NOMO-1 treated with dmso at 0.1 percent for 144 hours (cell line): ENCODE measurements around the gene PNMT.
"Not testable (repeated sequence)": the region's sequence is repeated elsewhere in the genome, so short reads cannot be mapped to it uniquely, and the experiment has no call there.

ENCODE experiments used
- DNase-seq: peaks from one replicate; lab custom pipeline; 2025; ENCODE audit not compliant: unreplicated experiment; lab: John Stamatoyannopoulos, UW

The PNMT gene

DNA sequence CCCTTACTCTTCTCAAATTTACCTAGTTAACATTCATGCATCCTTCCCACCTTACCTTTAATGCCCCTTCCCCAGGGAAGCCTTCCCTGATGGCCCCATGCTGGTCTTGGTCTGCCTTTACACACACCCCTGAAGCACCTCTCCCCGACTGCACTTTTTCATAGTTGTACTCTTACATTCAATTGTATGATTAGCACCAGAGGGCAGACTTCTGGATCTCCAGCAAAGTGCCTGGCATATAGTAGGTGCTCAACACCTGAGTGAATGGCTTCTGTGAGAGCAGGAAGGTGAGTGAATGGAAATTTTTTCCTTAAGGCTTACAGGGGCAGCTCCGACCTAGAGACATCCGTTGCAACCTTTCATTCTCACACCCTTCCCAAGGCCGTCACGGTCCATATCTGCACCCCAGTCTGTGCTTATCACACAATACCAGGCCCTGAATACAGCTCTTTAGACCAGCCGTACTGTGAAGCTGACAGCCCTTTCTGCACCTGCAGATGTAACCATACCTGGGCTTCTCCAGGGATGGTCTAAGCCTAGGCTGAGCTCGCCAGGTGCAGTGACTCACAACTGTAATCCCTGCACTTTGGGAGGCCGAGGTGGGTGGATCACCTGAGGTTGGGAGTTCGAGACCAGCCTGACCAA, 15.2 kb downstream of the PNMT start:
- no peak for DNase-seq

DNA sequence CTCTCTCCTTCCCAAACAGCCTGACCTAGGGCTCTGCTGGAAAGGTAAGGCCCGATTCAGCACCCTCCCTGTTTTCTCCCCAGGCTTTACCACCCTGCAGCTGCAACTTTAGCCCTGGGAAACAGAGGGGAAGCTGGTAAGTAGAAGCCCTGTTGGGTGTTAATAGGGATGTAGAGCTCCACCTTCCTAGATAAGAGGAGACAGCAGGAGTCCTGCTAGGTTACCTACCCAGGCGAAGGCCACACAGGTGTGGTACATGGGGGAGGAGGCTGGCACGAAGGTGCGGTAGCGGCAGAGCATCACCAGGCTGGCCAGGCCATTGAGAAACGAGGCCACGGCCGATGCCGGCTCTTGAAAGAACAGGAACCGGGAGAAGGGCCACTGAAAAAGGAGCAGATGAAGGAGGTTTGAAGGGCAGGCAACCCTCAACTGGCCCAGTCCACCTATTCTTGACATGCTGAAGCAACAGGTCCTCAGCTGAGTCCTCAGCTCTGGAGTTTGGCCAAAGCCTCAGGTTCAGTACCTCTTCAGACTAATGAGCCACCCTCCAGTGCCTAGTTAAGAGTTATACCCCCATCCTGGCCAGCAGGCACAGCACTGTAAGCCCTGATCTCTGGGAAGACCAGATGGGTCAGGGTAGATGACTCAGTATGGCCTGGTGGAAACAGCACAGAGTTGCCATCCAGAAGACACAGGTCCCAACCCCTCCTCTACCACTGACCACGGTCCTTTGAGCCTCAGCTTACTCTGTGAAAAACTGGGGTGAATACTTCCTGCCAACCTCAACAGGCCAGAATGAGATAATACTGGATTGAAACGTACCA, 16.3 kb downstream of the PNMT start:
- DNase-seq, result no peak

DNA sequence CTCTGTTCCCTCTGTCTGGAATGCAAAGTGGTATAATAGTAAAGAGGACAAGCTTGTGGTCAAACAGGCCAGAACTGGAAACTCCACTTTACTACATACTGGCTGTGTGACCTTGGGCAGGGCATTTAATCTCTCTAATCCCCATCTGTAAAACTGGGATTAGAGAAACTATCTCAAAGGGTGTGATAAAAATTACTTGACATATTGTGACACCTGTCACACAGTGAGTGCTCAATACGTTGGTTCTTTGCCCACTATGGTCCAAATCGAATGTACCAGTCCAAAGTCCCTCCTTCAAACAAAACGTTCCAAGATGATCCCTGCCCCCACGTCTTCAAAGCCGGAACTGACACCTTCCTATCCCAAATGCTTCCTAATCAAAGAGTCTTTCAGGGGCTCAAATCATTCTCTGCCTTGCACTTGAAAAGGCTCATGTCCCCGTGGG, 18.9 kb downstream of the PNMT start:
- DNase-seq, result no peak

DNA sequence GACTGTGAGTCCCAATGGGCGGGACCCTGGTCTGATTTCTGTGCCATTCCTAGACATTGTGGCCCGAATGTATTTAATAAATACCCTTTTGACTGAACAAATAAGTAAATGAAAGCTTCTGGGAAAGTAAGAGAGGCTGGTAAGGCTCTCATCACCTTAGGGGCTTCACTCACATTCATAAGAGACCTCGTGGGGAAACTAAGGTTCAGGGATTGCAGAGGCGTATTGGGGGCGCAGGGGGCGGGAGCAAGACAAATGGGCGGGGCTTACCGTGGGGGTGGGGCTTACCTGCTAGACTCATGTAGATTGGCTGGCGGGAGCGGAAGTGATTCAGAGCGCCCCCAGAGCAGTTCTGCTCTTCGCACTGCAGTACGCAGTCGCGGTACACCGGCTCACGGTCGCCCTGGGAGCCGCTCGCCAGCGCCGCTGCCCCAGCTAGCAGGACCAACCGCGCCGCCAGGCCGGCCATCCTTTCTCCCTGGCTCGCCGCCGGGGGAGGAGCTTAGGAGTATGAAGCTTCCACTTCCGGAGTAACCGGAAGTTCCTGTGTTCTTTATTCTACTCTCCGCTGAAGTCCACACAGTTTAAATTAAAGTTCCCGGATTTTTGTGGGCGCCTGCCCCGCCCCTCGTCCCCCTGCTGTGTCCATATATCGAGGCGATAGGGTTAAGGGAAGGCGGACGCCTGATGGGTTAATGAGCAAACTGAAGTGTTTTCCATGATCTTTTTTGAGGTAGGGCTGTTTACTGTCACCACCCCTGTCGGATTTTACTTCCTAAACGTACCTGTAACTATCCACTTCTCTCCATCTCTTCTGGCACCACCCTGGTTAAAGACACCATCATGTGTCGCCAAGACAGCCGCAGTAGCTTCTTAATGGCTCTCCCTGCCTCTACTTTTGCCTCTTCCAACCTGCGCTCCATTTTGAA, 19.6 kb downstream of the PNMT start, which contains the start of gene PGAP3:
Gene PGAP3 (minus strand): TSS at position 512 of the 929 bp plus-strand sequence. CDS start 43 bp downstream, at position 469.
- peak; percentile 70 for DNase-seq

DNA sequence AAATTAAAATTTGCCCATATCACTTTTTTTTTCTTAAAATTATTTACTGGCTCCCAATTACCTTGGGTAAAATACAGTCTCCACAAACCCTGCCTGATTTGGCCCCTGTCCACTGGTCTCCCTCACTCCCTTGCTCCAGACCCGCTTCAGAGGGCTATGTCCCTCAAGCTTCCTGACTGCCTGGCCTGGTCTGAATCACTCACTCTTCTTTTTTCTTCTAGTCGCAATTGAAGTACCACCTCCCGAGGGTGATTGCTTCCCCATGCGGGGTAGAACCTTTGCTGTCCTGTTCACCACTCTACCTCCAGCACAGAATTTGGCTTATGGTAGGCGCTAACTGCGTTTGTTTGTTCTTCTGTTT, 20.2 kb downstream of the PNMT start:
- no peak for DNase-seq

DNA sequence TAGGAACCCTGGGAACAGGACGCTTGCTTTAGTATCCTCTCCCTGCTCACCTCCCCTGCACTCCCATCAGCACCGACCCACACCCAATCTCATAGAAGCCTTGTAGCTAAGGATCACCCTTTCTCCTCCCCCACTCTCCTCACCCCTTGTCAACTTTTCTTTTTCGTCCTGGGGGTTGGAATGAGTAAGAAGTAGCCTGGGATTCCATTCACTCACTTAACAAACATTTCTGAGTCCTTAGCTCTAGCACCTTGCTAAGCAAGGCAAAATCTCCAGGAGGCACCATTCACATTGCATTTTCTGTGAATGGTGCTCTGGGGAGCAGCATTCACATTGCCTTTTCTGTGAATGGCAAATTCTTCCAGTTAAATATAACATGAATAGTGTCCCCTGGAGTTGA, 20.7 kb downstream of the PNMT start:
- DNase-seq, result no peak

DNA sequence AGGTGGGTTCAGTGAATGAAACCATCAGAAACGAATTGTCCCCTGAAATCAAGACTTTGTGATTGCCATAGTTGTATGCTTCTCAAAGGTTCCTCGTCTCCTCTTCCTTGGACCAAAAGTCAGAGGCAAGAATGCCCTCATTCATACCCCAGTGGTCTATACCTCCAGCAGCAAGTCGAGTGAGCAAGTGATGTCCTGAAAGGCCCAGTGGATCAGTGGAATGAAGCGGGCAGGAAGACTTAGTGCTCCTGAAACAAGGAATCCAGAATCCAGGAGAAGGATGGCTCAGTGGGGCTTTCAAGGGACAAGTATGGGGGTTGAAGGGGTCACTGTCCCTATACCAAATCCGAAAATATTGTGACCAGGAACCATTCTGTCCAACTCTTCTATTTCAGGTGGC, 26.3 kb downstream of the PNMT start:
- no peak for DNase-seq

DNA sequence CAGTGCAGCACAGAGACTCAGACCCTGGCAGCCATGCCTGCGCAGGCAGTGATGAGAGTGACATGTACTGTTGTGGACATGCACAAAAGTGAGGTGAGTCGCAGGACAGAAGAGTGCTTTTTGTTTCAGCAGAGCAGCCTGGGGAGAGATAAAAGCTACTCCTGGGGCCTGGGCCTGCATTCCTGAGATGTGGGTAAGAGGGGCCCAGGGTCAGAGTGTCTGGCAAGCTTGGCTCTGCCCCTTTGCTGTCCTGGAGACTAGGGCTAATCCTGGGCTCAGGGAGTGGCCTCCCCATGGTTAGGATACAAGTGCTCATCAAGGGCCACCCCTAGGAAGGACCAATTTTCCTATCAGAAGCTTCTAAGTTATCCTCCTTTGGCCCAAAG, 26.8 kb downstream of the PNMT start:
- no peak for DNase-seq

DNA sequence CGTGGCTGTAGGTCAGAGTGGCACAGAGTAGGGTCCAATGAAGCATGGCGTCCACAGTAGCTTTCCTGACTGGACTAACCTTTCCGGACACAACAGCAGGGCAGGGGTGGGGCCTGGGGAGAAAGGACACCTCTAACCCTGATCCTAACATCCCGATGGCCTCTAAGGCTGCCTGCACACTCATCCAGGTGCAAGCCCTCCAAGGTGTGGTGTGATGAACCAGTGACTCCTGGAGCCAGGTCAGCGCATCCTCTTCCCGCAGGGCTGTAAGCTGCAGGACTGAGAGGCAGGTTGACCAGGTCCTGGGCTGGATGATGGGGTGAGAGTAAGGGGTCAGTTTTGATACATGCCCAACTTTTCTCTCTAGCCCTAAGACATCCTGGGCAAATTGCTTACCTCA, 28.5 kb downstream of the PNMT start:
- DNase-seq, result no peak

DNA sequence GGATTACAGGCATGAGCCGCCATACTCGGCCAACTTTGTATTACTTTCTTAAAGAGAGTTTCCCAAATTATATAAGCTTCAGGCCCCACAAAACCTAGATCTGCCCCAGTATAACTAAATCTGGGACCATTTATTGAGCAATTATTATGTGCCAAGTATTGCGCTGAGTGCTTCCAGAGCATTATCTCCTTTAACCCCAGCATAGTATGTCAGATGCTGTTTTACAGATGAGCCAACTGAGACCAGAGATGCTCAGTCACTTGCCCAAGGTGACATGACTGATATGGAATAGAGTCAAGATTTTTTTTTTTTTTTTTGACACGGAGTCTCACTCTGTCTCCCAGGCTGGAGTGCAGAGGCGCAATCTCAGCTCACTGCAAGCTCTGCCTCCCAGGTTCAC, 29.7 kb downstream of the PNMT start:
- DNase-seq, result no peak

DNA sequence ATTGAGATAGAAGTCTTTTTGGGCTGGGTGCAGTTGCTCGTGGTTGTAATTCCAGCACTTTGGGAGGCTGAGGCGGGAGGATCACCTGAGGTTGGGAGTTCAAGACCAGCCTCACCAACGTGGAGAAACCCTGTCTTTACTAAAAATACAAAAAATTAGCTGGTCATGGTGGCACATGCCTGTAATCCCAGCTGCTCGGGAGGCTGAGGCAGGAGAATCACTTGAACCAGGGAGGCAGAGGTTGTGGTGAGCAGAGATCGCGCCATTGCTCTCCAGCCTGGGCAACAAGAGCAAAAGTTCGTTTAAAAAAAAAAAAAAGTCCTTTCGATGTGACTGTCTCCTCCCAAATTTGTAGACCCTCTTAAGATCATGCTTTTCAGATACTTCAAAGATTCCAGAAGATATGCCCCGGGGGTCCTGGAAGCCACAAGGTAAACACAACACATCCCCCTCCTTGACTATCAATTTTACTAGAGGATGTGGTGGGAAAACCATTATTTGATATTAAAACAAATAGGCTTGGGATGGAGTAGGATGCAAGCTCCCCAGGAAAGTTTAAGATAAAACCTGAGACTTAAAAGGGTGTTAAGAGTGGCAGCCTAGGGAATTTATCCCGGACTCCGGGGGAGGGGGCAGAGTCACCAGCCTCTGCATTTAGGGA, 31.0 kb downstream of the PNMT start:
- not testable (repeated sequence) for DNase-seq

DNA sequence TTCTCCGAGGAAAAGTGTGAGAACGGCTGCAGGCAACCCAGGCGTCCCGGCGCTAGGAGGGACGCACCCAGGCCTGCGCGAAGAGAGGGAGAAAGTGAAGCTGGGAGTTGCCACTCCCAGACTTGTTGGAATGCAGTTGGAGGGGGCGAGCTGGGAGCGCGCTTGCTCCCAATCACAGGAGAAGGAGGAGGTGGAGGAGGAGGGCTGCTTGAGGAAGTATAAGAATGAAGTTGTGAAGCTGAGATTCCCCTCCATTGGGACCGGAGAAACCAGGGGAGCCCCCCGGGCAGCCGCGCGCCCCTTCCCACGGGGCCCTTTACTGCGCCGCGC, 31.5 kb downstream of the PNMT start, which contains the start of gene ERBB2:
Gene ERBB2 (plus strand): TSS at position 247 of the 330 bp plus-strand sequence. CDS start 175 bp downstream, outside the sequence.
- no peak for DNase-seq

DNA sequence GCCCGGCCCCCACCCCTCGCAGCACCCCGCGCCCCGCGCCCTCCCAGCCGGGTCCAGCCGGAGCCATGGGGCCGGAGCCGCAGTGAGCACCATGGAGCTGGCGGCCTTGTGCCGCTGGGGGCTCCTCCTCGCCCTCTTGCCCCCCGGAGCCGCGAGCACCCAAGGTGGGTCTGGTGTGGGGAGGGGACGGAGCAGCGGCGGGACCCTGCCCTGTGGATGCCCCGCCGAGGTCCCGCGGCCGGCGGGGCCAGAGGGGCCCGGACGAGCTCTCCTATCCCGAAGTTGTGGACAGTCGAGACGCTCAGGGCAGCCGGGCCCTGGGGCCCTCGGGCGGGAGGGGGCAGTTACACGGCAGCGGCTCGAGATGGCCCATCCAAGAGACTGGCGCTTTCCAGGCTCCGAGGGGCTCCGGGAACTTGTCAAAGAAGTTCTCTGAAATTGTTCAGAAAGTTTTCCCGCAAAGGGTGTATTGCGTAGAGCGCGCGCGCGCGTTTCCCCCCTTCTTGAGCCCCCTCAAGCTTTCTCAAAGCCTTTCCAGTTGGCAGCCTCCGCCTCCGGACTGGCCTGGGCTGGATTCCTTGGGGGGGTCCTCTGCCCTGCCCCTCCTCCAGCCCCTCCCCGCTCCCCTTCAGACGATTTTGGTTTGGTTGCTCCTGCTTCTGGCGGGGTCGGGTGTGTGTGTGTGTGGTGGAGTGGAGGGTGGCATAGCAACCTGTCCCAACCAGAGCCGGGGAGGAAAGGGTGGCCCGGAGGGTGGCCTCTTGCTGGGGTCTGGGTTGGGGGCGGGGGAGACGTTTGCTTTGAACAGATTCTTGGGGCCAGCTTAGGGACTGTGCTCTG, 32.1 kb downstream of the PNMT start:
- DNase-seq, result no peak

DNA sequence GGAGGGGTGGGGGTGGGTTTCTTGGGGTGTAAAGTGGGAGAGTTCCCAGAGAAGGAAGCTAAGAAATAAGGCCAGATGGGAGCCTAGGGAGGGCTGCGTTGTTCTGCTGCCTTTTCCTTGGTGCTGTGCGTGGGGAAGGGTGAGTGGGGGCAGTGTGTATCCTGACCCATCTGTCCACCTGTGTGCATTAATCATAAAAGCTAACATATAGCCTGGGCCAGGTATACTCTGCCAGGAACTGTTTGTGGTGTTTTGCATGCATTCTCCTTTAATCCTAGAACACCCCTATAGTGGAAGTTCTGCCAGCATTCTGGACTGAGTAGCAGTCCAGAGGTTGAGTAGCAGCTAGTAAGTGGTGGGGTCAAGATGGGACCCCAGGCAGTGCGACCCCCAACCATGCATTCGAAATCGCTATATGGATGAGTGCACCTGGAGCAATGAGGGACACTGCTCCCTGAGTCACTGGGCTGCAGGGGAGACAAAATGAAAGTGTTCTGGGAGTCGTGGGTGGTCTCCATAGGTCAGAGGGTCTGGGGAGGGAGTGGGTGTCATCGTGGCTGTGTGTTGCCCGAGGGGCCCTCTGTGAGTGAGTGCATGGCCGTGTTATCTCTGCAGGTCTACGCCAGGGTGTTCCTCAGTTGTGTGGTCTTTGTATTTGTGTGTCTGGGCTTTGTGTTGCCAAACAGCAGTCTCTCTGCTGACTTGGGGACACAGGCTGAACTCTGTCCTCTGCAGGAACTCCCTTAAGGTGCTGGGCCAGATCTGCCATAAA, 32.9 kb downstream of the PNMT start:
- no peak for DNase-seq

DNA sequence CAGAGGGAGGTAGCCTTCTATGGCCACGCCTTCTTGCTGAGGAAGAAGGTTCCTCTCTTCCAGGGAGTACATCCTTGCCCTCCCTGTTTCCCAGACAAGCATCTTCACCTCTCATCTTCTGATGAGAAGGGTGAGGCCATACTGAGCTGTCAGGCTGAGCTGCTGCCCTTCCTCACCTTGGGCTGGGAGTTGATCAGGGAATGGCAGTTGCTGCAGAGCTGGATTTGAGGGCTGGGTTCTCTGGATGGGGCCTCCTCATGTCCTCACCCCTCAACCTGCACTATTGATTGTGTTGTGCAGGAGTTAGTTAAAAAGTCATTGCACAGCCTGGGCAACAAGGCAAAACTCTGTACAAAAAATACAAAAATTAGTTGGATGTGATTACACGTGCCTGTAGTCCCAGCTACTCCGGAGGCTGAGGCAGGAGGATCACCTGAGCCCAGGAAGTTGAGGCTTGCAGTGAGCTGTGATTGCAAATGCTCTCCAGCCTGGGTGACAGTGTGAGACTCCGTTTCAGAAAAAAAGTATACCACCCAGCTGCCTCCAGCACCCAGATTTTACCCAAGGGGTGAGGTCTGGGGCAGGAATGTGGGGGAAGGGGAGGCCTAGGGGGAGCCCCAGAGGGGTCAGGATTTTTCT, 33.6 kb downstream of the PNMT start:
- DNase-seq, result no peak

DNA sequence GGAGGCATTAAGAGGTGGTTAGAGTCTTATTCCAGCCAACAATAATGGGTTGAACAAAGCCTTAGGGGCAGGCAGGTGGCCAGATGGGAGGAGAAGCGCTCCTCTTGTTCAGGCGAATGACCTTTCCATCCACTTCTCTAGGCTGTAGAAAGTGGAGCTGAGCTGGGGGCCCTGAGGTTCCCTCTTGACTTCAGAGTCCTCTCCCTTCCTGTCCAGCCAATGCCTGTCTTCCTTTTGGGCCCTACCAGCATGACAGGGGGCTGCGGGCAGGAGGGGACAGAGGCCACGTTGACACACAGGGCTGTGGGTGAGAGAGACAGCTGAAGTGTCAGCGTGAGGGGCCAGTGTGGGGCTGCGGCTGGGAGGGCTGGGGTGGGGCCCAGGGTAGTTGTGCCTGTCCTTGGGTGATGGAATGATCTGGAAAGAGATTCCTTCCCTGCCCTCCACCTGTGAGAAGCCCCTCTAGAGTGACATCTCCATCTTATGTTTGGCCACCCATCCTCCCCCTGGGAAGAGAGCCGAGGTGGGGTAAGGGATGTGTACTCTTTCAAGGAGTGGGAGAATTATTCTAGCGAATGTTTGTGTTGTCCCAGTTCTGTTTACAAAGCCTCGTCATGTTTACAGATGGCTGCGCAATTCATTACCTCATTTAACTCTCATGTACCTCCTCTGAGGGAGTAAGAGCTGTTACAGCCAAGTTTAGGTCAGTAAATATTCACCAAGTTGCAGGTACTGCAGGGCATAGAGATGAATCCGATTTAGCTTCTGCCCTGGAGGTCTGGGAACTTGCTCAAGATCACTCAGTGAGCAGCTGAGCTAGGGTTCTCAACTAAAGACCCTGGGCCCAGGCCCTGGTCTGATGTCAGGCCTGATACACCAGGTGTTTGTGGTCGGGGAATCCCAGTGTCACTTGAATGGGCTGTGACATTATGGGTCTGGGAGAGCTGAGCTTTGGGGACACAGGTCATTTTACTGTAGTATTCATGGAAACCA, 34.9 kb downstream of the PNMT start:
- no peak for DNase-seq

DNA sequence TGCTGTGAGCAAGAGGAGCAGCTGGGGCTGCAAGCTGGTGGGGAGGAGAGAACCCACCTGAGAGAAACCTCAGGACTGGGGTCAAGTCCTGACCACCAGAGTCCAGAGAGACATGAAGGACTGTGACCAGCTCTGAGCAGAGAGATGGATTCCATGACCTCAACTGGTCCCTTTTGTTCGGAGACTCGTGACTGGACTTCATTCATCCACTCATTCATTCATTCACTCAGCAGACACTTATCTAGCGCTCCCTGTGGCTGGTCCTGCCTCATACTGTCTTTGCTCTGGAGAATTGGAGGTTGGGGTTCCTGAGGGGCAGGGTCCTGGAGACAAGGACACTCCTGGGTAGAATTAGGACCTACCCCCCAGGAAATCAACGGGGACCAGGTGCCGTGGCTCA, 35.7 kb downstream of the PNMT start:
- no peak for DNase-seq
